MG63 (cell line): ENCODE results near the gene LHPP. TPM values are rescaled to one million over a fixed set of nuclear protein-coding genes. Genes with fewer than 3 reads are reported as not detected.
A peak's percentile ranks its signal among the peaks of the same experiment; 100 is the strongest.
"Not testable (repeated sequence)": the region's sequence is repeated elsewhere in the genome, so short reads cannot be mapped to it uniquely, and the experiment has no call there.

ENCODE experiments used
- DNase-seq: peaks from one replicate; pipeline ENCODE4 v3.0.0-alpha.2; 2020
- H3K27me3 ChIP-seq: fragments of 250-450 bp; sonication (Bioruptor Pico); 2 replicates; pipeline ENCODE4 v1.5.1; 2020; ENCODE audit warnings: mild to moderate bottlenecking, moderate library complexity
- H3K36me3 ChIP-seq: fragments of 250-450 bp; sonication (Bioruptor Pico); 2 replicates; pipeline ENCODE4 v1.5.1; 2020; ENCODE audit warnings: mild to moderate bottlenecking, moderate library complexity
- H3K4me3 ChIP-seq: fragments of 250-450 bp; sonication (Bioruptor Pico); 2 replicates; pipeline ENCODE4 v1.5.1; 2020; ENCODE audit warnings: mild to moderate bottlenecking, moderate library complexity
- H3K9me3 ChIP-seq: fragments of 250-450 bp; sonication (Bioruptor Pico); 2 replicates; pipeline ENCODE4 v1.5.1; 2020; ENCODE audit warnings: mild to moderate bottlenecking, moderate library complexity
- total RNA-seq: library from RNA; depleted of rRNA; stranded (reverse); fragments of >200 nt; shearing (Covaris generic); gene quantifications from 2 replicates; pipeline ENCODE4 v1.2.3, GENCODE V29; 2014; ENCODE audit warnings: low replicate concordance

Gene LHPP
- total RNA-seq, 1 experiment from 2014 or later = 17.0 TPM

DNA sequence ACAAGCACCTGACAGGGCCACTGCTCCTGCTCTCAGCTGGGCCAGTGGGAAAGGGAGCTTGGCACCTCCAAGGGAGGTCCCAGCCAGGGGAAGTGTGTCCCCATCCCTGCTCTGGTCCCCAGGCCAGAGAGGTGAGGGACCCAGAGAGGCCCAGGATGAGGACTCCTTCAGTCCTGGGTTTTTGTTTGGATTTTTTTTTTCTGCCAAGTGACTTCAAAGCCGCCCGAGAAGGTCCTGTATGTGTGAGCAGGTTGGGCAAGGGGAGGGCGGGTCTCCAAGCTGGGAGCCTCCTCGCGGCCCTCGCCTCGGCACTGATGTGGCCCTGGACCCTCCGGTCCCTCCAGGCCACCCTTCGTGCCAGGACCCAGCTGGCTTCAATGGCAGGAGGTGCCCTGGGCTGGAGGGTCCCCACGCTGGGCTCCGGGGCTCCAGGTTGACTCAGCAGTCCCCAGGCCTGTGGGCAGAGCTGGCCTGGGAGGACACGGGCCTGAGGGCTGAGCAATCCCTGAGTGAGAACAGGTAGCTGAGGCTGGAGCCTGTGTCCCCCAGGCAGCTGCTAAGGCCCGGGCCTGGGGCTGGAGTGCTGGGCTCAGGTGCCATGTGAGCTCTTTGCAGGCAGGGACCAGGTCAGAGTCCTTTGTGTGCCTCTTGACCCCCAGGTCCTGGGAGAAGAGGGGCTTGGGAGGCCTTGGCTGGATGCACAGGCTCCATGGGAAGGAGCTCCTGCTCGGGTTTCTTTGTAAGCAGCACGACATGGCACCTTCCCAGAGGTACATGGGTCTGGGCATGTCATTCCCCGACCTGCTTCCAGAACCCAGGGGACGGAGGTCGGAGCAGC is 142.0 kb downstream of the LHPP start:
- Histone ChIP-seq H3K9me3 (no peaks in the 10 kb centered on the region), H3K4me3 (no peak overlapping the region), H3K36me3 (no peaks in the 10 kb centered on the region), H3K27me3 (no peaks in the 10 kb centered on the region)
- no peak for DNase-seq

DNA sequence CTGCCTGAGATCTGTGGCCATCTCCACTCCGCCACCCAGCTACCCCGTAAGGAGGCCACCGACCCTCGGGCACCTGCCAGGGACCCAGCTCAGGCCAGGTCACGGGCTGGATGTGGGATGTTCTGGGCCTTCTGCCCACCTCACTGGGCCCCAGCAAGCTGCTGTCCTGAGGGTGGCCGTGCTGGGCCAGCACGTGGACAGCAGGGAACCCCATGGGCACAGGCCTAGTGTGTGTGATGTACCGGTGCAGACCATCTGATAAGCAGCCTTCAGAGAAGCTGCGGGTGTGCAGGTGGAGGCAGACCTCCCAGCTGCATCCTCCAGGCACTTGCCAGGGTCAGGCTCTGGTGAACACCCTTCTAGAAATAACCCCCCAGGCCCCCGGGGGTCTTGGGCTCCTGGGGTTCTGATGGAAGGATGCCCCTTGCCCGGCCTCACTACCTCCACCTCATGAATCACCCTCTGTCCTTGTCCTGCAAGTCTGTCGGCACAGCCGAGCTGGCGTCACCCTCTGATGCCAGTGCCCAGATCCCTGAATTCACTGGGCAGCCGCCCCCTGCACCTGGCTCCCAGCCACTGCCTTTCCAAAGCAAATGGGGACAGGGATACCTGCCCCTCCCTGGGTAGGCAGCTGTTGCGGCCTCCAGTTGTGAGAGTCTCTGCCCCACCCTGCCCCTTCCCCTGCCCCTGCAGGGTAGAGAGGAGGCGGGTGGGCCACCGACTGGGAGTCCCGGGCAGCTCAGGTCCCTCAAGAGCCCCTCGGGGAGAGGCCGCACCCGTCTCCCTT is 142.8 kb downstream of the LHPP start:
- no peak for DNase-seq
- Histone ChIP-seq H3K9me3 (no peaks in the 10 kb centered on the region), H3K27me3 (no peaks in the 10 kb centered on the region), H3K4me3 (no peak overlapping the region), H3K36me3 (no peaks in the 10 kb centered on the region)

GRCh38 chr10:124605001-124605370 is 143.4 kb downstream of the LHPP start:
- H3K4me3 ChIP-seq = no peak overlapping the region
- no peaks in the 10 kb centered on the region for H3K9me3 ChIP-seq
- no peak for DNase-seq
- no peaks in the 10 kb centered on the region for H3K36me3 ChIP-seq
- H3K27me3 ChIP-seq = no peaks in the 10 kb centered on the region

GRCh38 chr10:124605481-124605855 is 143.8 kb downstream of the LHPP start:
- Histone ChIP-seq H3K27me3 (no peaks in the 10 kb centered on the region), H3K4me3 (no peak overlapping the region), H3K36me3 (no peaks in the 10 kb centered on the region), H3K9me3 (no peaks in the 10 kb centered on the region)
- DNase-seq = no peak

DNA sequence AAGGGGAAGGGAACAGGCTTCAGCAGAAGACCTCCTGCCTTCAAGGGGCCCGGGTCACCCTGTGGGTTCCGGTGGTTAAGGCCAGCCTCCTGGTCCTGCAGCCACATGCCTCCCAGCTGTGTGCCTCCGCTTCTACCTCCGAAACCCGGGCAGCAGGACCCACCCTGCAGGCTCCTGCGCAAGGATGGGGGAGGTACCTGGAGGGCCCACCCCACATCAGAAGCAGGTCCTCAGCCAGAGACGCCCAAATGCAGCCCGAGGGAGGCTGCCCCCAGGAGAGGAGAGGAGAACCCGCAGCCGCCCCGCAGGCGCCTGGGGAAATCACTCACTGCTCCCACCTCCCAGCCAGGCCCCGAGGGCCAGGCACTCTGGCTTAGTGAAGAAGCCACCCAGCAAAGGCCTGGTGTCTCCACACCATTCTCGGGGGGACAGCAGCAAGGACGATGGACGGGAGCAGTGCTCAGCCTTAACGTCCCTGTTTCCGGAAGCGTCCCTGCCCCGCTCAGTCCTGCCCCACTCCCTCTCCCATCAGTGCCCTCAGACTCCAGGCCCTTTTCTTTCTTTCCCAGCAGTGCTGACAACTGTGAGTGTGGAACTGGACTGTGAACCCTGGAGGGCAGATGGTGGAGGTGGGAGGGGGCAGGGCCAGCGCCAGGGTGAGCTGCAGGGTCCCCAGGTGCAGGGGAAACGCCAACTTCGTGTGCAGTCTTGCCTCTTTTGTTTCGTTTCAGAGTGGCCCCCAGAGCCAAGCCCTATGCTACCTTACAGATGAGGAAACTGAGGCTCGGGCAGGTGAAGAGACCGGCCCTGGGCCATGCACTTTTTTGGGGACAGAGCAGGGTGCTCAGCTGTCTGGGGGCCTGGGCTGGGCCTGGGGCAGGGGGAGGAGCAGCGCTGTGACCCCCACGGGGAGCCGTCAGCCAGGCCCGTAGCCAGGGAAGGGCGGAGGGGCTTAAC is 144.5 kb downstream of the LHPP start:
- no peak for DNase-seq

DNA sequence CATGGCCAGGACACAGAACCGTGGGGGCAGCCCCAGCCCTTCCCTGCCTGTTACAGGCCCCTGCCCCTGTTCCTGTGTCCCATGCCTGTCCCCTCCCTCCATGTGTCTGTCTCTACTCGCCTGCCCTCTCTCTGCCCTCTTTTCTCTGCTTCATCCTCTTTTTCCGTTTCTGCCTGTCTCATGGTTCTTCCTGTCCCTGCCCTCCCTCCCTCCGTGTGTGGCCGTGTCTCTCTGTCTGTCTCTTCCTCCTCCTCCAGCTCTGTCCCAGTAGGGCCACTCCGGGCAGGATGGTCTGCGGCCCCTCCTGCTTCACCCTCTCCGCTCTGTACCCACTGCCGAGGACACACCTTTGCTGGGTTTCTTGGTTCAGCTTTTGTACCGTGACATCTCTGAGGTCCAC is 145.2 kb downstream of the LHPP start:
- Histone ChIP-seq H3K4me3 (no peak overlapping the region), H3K27me3 (no peaks in the 10 kb centered on the region), H3K36me3 (no peaks in the 10 kb centered on the region), H3K9me3 (no peaks in the 10 kb centered on the region)
- no peak for DNase-seq

More for the DNA sequence above, 144.5 kb downstream of the LHPP start:
- H3K27me3 ChIP-seq = no peaks in the 10 kb centered on the region
- H3K4me3 ChIP-seq = no peak overlapping the region
- H3K36me3 ChIP-seq = no peaks in the 10 kb centered on the region
- H3K9me3 ChIP-seq = no peaks in the 10 kb centered on the region

DNA sequence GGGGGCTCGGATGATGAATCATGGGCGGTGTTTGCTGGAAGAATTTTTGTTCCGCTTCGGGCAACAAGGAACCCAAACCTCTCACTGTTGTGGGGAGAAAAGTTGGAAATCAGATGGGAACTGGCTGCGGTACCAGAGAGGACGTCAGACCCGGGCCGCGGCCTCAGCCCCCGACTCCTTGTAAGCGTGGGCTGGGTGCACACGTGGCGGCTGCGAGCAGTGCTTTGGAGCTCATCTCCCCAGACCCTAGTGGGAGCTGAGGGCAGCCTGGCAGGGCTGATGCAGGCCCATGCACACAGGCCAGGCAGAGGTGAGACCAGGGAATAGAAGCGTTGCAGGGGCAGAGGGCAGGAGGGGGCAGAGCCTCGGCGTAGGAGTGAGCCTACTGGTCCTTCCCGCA is 146.1 kb downstream of the LHPP start:
- H3K27me3 ChIP-seq = no peaks in the 10 kb centered on the region
- DNase-seq = no peak
- H3K9me3 ChIP-seq = no peaks in the 10 kb centered on the region
- H3K36me3 ChIP-seq = no peaks in the 10 kb centered on the region
- H3K4me3 ChIP-seq = no peak overlapping the region

DNA sequence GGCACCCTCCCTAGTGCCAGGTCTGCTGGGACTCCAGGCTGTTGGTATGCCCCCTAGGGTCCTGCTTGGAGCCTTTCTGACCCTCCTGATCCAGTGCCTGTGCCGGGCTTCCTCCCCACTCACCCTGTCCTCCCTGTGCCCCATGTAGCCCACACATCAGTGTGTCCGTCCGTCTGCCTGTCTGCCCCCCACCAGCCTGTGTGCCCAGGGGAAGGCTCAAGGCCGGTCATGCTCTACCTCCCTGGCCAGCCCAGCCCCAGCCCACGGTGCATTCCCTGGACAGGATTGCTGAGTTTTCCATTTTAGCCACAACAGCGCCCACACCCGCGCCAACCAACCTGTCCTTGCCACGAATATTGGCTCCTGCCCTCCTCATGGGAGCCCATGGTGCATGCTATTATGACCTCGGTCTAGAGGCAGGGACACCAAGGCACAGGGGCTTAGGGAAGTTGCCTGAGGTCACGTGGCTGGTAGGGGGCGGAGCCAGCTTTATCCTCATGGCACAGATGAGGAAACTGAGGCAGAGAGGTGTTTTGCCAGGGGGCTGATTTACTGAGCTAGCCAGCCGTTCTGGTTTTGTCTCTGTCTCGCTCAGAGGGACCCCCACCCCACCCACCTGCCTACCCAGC is 146.6 kb downstream of the LHPP start:
- H3K36me3 ChIP-seq = no peaks in the 10 kb centered on the region
- no peak for DNase-seq
- no peak overlapping the region for H3K4me3 ChIP-seq
- no peaks in the 10 kb centered on the region for H3K9me3 ChIP-seq
- no peaks in the 10 kb centered on the region for H3K27me3 ChIP-seq

DNA sequence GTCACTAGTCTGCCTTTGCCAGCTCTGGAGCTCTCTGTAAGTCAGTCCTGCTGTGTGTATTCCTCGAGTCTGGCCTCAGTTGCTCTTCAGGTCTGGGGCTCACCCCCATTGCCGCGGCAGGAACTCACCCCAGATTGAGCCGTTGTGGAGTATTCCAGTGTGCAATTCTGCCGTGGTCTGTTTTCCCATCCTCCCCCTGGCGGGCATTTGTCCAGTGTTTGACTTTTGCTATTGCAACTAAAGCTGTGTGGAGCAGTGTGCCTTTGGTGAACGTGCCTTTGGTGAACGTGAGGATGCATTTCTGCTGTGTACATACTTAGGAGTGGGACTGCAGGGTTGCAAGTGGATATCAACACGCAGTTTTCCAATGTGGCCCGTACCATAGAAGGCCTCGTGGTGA is 148.1 kb downstream of the LHPP start:
- H3K9me3 ChIP-seq = no peaks in the 10 kb centered on the region
- H3K27me3 ChIP-seq = no peaks in the 10 kb centered on the region
- no peak for DNase-seq
- no peaks in the 10 kb centered on the region for H3K36me3 ChIP-seq
- no peak overlapping the region for H3K4me3 ChIP-seq

GRCh38 chr10:124610186-124610585 is 148.6 kb downstream of the LHPP start:
- H3K27me3 ChIP-seq, H3K36me3 ChIP-seq, DNase-seq, H3K9me3 ChIP-seq, H3K4me3 ChIP-seq: not testable (repeated sequence)

DNA sequence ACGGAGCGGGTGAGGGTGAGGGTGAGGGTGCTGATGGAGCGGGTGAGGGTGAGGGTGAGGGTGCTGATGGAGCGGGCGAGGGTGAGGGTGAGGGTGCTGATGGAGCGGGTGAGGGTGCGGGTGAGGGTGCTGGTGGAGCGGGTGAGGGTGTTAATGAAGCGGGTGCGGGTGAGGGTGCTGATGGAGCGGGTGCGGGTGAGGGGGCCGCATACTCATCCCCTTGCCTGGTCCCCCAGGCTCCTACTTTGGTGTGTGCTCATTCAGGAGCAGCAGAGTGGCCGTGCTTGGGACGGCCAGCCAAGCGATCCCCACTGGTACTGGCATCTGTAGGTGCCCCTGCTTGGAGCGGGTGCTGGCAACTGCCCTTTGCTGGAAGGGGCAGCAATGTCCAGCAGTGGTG is 149.2 kb downstream of the LHPP start:
- DNase-seq, H3K27me3 ChIP-seq, H3K9me3 ChIP-seq, H3K4me3 ChIP-seq, H3K36me3 ChIP-seq: not testable (repeated sequence)

- H3K9me3 ChIP-seq = no peaks in the 10 kb centered on the region
- H3K36me3 ChIP-seq = no peaks in the 10 kb centered on the region
- H3K27me3 ChIP-seq = no peaks in the 10 kb centered on the region
- no peak overlapping the region for H3K4me3 ChIP-seq
- no peak for DNase-seq
Measured at GRCh38 chr10:124611738-124612137, 150.1 kb downstream of the LHPP start.

- Histone ChIP-seq H3K36me3 (no peaks in the 10 kb centered on the region; the same call in 1 of the 2 replicates), H3K4me3 (no peak overlapping the region), H3K27me3 (no peaks in the 10 kb centered on the region), H3K9me3 (no peaks in the 10 kb centered on the region)
- peak; percentile 13 for DNase-seq
Measured at GRCh38 chr10:124612611-124613498, 151.2 kb downstream of the LHPP start.

DNA sequence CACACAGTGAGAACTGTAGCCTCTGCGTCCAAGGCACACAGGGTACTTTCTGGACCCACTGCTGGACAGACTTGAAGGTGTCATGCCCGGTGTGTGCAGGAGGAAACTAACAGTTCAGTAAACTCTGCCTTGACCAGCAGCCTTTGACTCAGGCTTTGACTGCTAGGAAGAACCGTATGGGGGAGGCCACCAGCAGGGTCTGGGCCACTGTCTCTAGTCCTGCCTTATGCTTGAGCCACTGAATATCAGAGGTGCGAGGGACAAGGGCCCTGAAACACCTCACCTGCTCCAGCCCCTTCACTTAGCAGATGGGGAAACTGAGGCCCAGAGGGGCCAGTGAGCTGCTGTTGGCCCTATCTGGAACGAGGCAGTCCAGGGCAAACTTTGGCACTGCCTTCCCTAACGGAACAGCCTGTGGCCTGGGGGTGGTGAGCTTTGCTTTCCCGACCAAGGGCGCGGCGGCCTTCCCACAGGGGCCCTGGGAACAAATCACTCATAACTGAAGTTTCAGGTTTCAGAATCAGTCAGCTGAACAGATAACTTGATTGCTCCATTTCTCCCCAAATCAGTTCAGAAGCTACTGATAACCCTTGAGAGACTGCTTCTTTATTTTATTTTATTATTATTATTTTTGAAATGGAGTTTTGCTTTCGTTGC is 152.5 kb downstream of the LHPP start:
- H3K36me3 ChIP-seq = no peaks in the 10 kb centered on the region; the same call in 1 of the 2 replicates
- no peaks in the 10 kb centered on the region for H3K27me3 ChIP-seq
- H3K9me3 ChIP-seq = no peaks in the 10 kb centered on the region
- no peak for DNase-seq
- no peak overlapping the region for H3K4me3 ChIP-seq

- H3K36me3 ChIP-seq = no peaks in the 10 kb centered on the region; the same call in 1 of the 2 replicates
- H3K4me3 ChIP-seq = no peak overlapping the region
- no peaks in the 10 kb centered on the region for H3K9me3 ChIP-seq
- H3K27me3 ChIP-seq = no peaks in the 10 kb centered on the region
- no peak for DNase-seq
Measured at GRCh38 chr10:124615259-124615658, 153.6 kb downstream of the LHPP start.
